ENCODE results near the gene GPC5. TPM values are rescaled to one million over a fixed set of nuclear protein-coding genes. Genes with fewer than 3 reads are reported as not detected.

GPC5 gene
- total and polyA plus RNA-seq, 2 of the 8 experiments (the other 6 are each of a cell fraction or from before 2014, with no cell fraction given) = 0.20 to 0.39 TPM

- no peak for TF ChIP-seq CEBPB (IDR thresholded peaks at IDR 0.05; ENCODE audit: low read depth, low read length)
- no peak for TF ChIP-seq JUND (IDR thresholded peaks at IDR 0.05; ENCODE audit: low read length)
- no peak for TF ChIP-seq CHD7 (IDR thresholded peaks at IDR 0.05; ENCODE audit: insufficient replicate concordance, low read length)
- TF ChIP-seq POLR2A (IDR thresholded peaks at IDR 0.05; ENCODE audit: control extremely low read depth in 1 of 2, low read depth in 2 of 2, low read length in 2 of 2) = peak; percentile 47 to 92
- TF ChIP-seq, protein P1, sequence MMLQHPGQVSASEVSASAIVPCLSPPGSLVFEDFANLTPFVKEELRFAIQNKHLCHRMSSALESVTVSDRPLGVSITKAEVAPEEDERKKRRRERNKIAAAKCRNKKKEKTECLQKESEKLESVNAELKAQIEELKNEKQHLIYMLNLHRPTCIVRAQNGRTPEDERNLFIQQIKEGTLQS (IDR thresholded peaks at IDR 0.05; ENCODE audit: insufficient read depth, low read depth, low read length) = no peak
- 0 out of 2 replicates have a peak, but pooled peaks have one; percentile 14 for TF ChIP-seq NRF1 (IDR thresholded peaks at IDR 0.05; ENCODE audit: low read depth, low read length)
- peak; percentile 83 for TF ChIP-seq POLR2AphosphoS5 (IDR thresholded peaks at IDR 0.05; ENCODE audit: low read depth, low read length)
- TF ChIP-seq ZNF274 (IDR thresholded peaks at IDR 0.05; ENCODE audit: borderline replicate concordance, extremely low read depth, low read length) = no peak
Measured at GRCh38 chr13:91355826-91356710, 42.4 kb upstream of the GPC5 start (continued).

Measured in H1 (cell line).